Measurements from ENCODE around the gene DPF1. TPM values are rescaled to one million over a fixed set of nuclear protein-coding genes. Genes with fewer than 3 reads are reported as not detected.

Gene DPF1
- total and polyA plus RNA-seq, 2 donors (not counting 1 experiment from before 2014, with no cell fraction given), result 0.50 to 1.6 TPM

DNA sequence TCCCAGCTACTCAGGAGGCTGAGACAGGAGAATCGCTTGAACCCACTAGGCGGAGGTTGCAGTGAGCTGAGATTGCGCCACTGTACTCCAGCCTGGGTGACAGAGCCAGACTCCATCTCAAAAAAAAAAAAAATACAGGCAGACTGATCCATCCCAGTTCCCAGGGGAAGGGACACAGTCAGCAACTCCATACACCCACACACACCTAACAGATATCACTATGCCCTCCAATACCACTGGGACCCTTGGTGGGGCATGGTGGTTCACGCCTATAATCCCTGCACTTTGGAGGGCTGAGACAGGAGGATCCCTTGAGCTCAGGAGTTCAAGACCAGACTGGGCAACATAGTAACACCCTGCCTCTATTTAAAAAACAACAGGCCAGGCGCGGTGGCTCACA lies 2.6 kb downstream of the DPF1 start:
- no peak overlapping the region for H3K4me3 ChIP-seq (replicated peaks in 1 of 4; ENCODE audit: control extremely low read depth in 1 of 4, insufficient read depth in 1 of 4, low read depth in 3 of 4, low read length in 4 of 4)
- no peak overlapping the region for H2AFZ ChIP-seq (ENCODE audit: low read length)
- H3K9ac ChIP-seq (ENCODE audit: insufficient read depth, low read length), result no peak overlapping the region
- H3K27ac ChIP-seq (ENCODE audit: insufficient read depth, low read length), result no peak overlapping the region
- no peak overlapping the region for H3K4me2 ChIP-seq (ENCODE audit: extremely low read depth, insufficient read depth, low read length)
- no peaks in the 10 kb centered on the region for H4K20me1 ChIP-seq (ENCODE audit: control insufficient read depth, extremely low read depth, insufficient read depth, low read length)
- H3K4me1 ChIP-seq (ENCODE audit: control insufficient read depth, extremely low read depth, insufficient read depth, low read length), result no peaks in the 10 kb centered on the region
- no peak for TF ChIP-seq EZH2 (IDR thresholded peaks at IDR 0.05; ENCODE audit: low read length, missing control alignments)
- TF ChIP-seq, protein P1, sequence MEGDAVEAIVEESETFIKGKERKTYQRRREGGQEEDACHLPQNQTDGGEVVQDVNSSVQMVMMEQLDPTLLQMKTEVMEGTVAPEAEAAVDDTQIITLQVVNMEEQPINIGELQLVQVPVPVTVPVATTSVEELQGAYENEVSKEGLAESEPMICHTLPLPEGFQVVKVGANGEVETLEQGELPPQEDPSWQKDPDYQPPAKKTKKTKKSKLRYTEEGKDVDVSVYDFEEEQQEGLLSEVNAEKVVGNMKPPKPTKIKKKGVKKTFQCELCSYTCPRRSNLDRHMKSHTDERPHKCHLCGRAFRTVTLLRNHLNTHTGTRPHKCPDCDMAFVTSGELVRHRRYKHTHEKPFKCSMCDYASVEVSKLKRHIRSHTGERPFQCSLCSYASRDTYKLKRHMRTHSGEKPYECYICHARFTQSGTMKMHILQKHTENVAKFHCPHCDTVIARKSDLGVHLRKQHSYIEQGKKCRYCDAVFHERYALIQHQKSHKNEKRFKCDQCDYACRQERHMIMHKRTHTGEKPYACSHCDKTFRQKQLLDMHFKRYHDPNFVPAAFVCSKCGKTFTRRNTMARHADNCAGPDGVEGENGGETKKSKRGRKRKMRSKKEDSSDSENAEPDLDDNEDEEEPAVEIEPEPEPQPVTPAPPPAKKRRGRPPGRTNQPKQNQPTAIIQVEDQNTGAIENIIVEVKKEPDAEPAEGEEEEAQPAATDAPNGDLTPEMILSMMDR (conservative IDR thresholded peaks at IDR 0.05 in 1 of 2, IDR thresholded peaks at IDR 0.05 in 1 of 2; ENCODE audit: low read depth in 1 of 2, low read length in 2 of 2), result no peak
- no peaks in the 10 kb centered on the region for H3K36me3 ChIP-seq (ENCODE audit: control insufficient read depth, insufficient read depth, low read length)
- no peak for DNase-seq (ENCODE audit: low read depth in 2 of 2)
- H3K27me3 ChIP-seq (ENCODE audit: control insufficient read depth, insufficient read depth, low read length), result no peaks in the 10 kb centered on the region
- no peaks in the 10 kb centered on the region for H3K9me3 ChIP-seq (ENCODE audit: control insufficient read depth, insufficient read depth, low read depth, low read length)
- H3K79me2 ChIP-seq (ENCODE audit: control insufficient read depth, insufficient read depth, low read length), result no peaks in the 10 kb centered on the region

GRCh38 chr19:38219221-38219620 lies 4.8 kb downstream of the DPF1 start:
- H3K4me1 ChIP-seq (ENCODE audit: control insufficient read depth, extremely low read depth, insufficient read depth, low read length), result peaks cover 2% of the 10 kb centered on the region
- H3K9ac ChIP-seq (ENCODE audit: insufficient read depth, low read length), result no peak overlapping the region
- H3K27ac ChIP-seq (ENCODE audit: insufficient read depth, low read length), result no peak overlapping the region
- H3K4me2 ChIP-seq (ENCODE audit: extremely low read depth, insufficient read depth, low read length), result no peak overlapping the region
- no peak overlapping the region for H2AFZ ChIP-seq (ENCODE audit: low read length)
- H3K36me3 ChIP-seq (ENCODE audit: control insufficient read depth, insufficient read depth, low read length), result no peaks in the 10 kb centered on the region
- no peaks in the 10 kb centered on the region for H3K27me3 ChIP-seq (ENCODE audit: control insufficient read depth, insufficient read depth, low read length)
- no peaks in the 10 kb centered on the region for H3K79me2 ChIP-seq (ENCODE audit: control insufficient read depth, insufficient read depth, low read length)
- no peak for TF ChIP-seq EZH2 (IDR thresholded peaks at IDR 0.05; ENCODE audit: low read length, missing control alignments)
- TF ChIP-seq, protein P1 (conservative IDR thresholded peaks at IDR 0.05 in 1 of 2, IDR thresholded peaks at IDR 0.05 in 1 of 2; ENCODE audit: low read depth in 1 of 2, low read length in 2 of 2), result no peak
- no peaks in the 10 kb centered on the region for H4K20me1 ChIP-seq (ENCODE audit: control insufficient read depth, extremely low read depth, insufficient read depth, low read length)
- no peak overlapping the region for H3K4me3 ChIP-seq (replicated peaks in 1 of 4; ENCODE audit: control extremely low read depth in 1 of 4, insufficient read depth in 1 of 4, low read depth in 3 of 4, low read length in 4 of 4)
- DNase-seq (ENCODE audit: low read depth in 2 of 2), result no peak
- no peaks in the 10 kb centered on the region for H3K9me3 ChIP-seq (ENCODE audit: control insufficient read depth, insufficient read depth, low read depth, low read length)

GRCh38 chr19:38218204-38218603 lies 5.8 kb downstream of the DPF1 start:
- Histone ChIP-seq H3K4me2 (ENCODE audit: extremely low read depth, insufficient read depth, low read length) (no peak overlapping the region), H2AFZ (ENCODE audit: low read length) (no peak overlapping the region), H3K4me3 (replicated peaks in 1 of 4; ENCODE audit: control extremely low read depth in 1 of 4, insufficient read depth in 1 of 4, low read depth in 3 of 4, low read length in 4 of 4) (no peak overlapping the region), H3K9me3 (ENCODE audit: control insufficient read depth, insufficient read depth, low read depth, low read length) (no peaks in the 10 kb centered on the region), H4K20me1 (ENCODE audit: control insufficient read depth, extremely low read depth, insufficient read depth, low read length) (no peaks in the 10 kb centered on the region), H3K27ac (ENCODE audit: insufficient read depth, low read length) (no peak overlapping the region), H3K36me3 (ENCODE audit: control insufficient read depth, insufficient read depth, low read length) (no peaks in the 10 kb centered on the region), H3K27me3 (ENCODE audit: control insufficient read depth, insufficient read depth, low read length) (no peaks in the 10 kb centered on the region), H3K9ac (ENCODE audit: insufficient read depth, low read length) (no peak overlapping the region), H3K4me1 (ENCODE audit: control insufficient read depth, extremely low read depth, insufficient read depth, low read length) (peaks cover 5% of the 10 kb centered on the region), H3K79me2 (ENCODE audit: control insufficient read depth, insufficient read depth, low read length) (no peaks in the 10 kb centered on the region)
- no peak for DNase-seq (ENCODE audit: low read depth in 2 of 2)
- TF ChIP-seq EZH2 (IDR thresholded peaks at IDR 0.05; ENCODE audit: low read length, missing control alignments), result no peak
- TF ChIP-seq, protein P1 (conservative IDR thresholded peaks at IDR 0.05 in 1 of 2, IDR thresholded peaks at IDR 0.05 in 1 of 2; ENCODE audit: low read depth in 1 of 2, low read length in 2 of 2), result no peak
